Smooth muscle cell of the brain vasculature (primary cell): ENCODE results near the gene ZFP62.
"Not testable (repeated sequence)": the region's sequence is repeated elsewhere in the genome, so short reads cannot be mapped to it uniquely, and the experiment has no call there.

Source experiments
- DNase-seq: peaks from one replicate; pipeline ENCODE4 v3.0.0-alpha.2; 2012; ENCODE audit warnings: low read depth, low spot score

ZFP62 gene

DNA sequence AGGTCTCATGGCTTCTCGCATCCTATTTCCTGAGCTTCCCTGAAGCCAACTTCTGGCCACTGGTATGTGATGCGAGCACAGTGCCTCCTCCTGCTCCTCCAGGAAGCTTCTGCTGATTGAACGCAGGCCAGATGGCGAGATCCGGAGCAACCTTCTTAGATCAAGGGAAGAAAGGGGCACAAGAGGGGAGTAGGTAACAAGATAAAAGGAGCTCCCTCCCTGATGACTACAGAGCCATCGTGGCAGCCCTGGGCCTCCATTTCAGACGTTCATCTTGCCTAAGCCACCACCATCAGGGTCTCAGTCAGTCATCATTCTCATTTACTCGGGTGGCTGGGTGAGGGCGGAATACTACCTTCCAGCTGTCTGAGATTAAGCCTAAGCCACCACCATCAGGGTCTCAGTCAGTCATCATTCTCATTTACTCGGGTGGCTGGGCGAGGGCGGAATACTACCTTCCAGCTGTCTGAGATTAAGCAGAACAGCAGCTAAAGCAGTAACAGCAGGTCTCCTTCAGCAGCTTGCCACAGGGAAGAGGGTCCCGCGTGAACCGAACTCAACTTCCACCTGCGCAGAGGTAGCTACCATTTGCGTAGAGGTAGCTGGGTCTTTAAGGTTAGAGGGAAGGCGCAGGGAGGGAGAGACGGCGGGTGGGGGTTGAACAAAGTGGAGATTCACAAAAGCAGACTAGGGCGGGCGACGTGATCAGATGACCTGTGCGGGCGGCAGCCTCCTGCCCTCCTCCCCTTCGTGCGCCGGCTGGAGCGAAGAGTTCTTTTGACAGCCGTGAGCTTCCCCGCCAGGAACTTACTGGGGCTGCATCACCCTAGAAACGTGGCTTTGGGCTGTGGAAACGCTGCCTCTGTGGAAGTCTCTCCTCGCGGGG lies 30.6 kb downstream of the ZFP62 start:
- DNase-seq, result no peak

DNA sequence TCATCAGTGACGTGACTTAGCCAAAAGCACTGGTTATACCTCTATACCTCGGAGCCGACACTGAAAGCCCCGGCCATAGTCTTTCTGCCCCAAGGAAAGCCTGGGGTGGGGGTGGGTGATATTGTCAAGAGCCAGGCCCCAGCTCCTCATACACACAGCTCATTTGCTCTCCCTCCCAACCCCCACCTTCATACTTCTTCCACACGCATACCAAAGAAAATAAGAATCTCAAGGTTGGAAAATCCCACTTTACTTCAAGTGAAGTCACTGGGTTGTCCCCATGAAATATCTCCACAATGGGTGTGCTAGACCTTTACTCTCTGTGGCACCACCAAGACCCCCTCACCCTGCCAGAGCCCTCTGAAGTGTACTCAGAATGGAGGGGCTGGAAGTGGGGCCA lies 31.4 kb downstream of the ZFP62 start:
- no peak for DNase-seq

DNA sequence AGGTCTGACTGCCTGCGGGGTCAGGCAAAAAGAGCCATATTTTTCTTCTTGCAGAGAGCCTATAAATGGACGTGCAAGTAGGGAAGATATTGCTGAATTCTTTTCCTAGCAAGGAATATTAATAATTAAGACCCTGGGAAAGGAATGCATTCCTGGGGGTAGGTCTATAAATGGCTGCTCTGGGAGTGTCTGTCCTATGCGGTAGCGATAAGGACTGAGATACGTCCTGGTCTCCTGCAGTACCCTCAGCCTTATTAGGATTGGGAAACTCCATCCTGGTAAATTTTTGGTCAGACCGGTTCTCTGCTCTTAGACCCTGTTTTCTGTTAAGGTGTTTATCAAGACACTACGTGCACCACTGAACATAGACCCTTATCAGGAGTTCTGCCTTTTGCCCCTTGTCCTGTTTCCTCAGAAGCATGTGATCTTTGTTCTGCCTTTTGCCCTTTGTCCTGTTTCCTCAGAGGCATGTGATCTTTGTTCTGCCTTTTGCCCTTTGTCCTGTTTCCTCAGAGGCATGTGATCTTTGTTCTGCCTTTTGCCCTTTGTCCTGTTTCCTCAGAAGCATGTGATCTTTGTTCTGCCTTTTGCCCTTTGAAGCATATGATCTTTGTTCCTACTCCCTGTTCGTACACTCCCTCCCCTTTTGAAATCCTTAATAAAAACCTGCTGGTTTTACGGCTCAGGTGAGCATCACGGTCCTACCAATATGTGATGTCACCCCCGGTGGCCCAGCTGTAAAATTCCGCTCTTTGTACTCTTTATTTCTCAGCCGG lies 32.1 kb downstream of the ZFP62 start:
- not testable (repeated sequence) for DNase-seq

DNA sequence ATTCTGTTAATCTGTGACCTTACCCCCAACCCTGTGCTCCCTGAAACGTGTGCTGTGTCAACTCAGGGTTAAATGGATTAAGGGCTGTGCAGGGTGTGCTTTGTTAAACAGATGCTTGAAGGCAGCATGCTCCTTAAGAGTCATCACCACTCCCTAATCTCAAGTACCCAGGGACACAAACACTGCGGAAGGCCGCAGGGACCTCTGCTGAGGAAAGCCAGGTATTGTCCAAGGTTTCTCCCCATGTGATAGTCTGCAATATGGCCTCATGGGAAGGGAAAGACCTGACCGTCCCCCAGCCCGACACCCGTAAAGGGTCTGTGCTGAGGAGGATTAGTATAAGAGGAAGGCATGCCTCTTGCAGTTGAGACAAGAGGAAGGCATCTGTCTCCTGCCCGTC lies 33.7 kb downstream of the ZFP62 start:
- DNase-seq, result not testable (repeated sequence)

DNA sequence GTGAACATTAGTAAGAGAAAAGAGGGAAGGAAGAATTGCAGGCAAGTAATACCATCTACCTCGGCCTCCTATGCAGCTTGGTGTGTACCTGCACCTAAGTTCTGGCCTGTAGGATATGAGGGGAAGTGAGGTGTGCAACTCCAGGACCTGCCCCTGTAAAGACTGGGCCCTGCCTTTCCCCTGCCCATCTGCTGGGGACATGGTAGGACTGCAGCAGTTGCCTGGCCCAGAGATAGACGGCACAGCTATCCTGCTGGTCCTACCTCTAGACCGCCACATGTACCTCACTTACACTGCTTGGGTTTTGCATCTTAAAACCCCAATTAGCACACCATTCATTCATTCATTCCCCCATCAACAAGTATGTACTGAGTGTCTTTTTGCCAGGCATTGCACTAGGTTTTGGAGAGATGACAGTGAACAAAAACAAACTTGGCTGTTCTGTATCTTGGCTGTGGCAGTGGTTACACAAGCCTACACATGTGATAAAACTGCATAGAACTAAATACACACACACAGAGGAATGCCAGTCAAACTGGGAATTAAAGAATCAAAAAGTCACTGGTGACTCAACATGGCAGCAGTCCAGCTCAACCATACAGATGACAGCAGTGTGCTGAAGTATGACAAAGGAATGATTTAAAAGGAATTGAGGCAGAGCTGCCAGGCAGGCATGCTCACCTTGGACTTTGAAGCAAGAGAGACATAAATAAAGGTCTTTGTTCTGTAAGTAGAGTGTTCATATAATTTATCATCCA lies 35.1 kb downstream of the ZFP62 start:
- DNase-seq, result no peak

DNA sequence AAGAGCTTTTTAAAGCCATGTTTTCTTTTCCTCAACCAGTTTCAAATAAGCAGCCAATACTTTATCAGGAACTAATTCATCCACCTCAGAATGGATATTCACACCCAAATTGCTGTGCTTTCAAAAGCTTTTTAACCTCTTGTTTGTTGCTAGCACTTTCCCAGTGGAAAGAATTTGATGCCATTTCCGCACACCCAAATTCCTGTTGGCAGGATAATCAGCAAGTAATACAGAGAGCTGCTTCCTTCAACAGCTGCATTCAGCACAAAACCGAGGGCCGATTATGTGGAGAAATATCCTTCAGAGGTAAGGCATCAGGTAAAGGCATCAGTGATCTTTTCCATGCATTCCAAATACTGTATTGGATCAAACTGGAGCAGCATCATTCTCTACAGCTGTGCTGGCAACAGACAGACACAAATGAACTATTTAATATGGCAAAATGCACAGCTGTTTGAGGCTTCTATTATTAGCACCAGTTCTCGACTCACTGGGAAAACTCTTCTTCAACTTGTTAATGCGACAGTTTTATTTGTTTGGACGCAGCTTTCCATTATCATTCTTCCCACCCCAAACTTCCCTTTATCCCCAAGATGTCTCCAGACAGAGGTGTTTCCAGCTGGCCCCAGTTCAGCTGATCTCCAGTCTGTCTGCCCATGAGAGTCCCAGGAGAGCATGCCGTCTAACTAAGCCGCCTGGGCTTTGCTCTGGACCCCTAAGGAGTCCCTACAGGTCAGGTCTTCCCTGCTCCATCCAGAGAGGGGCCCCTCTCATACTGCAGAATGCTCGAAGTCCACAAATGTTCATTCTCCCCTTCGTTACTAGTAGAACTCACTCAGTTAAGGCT lies 36.2 kb downstream of the ZFP62 start:
- DNase-seq, result no peak

DNA sequence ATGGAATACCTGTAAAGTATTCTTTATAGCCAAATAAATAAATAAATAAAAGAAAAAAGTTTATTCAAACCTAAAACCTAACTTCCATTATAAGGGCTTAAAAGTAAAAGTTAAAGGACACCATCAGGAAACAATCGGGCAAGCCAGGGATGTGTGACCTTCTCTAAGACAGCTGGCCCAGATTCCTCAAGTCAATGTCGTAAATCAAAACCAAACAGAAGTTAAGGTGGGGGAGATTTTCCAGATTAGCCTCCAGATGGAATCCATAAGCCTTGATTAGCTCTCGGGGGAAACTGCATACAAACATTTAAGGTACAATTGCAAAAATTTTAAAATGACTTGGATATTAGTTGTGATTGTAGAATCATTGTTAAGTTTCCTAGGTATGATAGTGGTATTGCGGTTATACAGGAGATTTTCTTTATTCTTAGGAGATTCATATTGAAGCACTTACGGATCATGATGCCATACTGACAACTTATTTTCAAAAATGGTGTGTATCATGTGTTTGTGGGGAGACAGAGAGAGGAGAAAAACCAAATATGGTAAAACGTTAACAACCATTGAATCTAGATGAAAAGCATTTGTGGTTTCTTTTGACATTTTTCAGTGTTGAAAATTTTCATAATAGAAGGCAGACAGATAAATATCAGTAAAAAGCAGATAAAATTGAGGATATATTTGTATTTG lies 37.0 kb downstream of the ZFP62 start:
- no peak for DNase-seq

DNA sequence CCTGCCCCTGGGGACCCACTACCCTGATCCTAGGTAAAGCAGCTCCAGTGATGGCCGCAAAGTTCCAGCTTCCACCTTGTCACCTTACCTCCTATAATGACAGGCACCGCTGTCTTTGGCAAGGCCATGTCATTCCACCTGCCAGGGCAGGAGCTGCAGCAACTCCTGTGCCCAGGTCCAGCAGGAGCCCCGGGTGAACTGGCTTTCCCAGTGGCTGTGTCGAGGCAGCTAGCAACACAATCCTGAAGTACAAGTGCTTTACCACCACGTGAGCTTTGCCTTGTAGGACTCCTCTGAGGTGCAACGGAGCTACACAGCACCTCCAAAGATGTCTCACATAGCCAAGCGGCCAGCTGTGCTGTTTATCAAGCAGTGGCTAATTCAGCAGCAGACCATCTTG lies 37.7 kb downstream of the ZFP62 start:
- DNase-seq, result no peak

DNA sequence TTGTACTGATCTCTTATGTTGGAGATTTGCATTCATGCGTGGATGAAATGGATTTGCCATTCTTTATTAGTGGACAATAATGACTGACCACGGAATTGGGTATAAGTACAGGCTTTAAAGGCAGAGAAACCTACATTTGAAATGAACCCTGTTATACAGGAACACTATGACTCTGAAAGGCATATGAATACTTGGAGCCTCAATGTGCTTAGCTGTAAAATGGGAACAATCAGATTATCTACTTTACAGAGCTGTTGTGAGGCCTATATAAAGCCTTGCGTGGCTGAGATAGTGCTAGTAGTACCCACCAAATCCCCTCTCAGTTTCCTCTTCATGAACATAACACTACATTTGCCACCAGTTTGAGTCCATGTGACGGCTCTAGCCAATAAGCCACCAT lies 39.5 kb downstream of the ZFP62 start:
- no peak for DNase-seq

DNA sequence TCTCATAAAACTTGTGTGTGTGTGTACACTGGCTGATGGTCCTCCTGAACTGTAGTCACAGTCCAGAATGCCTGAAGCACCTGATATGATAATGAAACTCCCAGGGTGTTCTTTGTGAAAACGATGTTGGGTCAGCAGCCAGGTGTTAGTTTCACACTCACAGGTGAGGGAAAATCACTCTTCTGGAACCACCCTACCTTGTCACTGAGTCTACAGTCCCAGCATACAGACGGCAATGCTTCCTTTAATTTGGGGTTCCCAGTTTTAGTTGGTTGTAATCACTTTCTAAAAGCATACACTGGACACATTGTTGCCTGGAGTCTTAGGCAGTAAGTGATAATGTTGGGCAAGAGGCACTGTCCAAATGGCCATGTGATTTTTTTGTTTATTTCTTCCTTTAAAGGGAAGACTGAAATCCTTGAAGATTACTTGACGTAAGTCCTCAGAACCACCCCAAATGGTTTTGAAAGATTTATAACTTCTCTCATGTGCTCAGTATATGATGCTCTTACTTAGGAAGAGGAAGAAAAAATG lies 40.2 kb downstream of the ZFP62 start:
- DNase-seq, result no peak

DNA sequence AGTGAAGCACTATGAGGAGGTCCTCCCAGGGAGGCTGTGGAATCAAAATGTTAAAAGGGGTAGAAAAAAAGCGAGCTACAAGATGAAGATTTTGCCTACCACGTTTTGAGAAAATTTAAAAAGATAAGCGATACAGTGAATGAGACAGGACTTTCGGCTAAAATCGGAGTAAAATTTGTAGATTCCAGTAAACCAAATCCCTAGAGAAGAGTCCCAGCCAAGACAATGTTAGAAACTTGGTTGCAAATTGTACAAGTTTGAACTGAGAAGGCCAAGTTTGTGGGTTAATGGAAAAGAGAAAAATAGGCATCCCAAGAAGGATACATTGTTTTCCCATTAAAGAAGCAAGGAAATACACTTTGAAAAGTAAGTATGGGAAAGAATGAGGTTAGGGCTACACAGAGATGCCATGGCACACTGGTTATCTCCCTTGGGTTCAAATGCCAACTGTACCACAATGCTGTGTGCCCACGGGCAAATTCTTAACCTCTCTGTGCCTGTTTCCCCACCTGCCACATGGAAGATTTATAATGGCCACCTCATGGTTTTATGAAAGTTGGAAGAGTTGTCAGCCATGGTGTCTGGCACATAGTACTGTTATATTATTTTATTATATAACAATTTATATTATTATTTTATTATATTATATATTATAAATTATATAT lies 42.3 kb downstream of the ZFP62 start:
- no peak for DNase-seq

DNA sequence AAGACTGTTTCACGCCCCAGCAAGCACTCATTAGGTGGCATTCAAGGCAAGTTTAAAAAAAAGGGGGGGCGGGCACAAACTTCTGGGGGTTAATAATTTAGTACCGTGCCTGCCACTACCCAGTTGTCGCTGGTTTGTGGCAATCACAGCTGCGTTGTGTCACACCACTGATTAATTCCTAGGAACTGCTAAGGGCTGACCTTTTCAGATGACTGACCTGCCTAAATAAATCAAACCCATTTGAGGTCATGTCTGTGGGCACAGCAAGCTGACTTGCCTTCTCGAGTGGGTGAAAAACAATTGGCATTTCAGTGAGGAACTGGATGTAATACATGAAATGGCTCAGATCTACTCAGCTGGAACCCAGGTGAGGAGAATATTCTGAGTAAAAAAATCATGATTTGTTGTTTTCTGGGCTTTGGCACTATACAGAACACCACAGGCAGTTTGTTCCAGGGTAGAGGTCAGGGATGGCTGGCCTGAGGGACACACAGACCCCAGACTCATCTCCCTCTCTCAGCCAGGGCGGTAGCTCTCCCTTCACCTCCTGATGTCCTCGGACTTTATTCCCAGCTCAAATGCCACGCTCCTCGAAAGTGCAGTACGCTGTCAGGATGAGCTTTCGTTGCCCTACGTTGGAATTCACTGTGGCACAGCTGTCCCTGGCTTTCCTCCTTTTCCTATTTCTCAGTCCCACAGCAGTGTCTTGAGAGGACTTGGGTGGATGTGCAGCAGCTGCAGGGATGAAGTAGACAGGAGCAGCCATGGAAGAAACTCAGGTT lies 43.0 kb downstream of the ZFP62 start:
- no peak for DNase-seq

DNA sequence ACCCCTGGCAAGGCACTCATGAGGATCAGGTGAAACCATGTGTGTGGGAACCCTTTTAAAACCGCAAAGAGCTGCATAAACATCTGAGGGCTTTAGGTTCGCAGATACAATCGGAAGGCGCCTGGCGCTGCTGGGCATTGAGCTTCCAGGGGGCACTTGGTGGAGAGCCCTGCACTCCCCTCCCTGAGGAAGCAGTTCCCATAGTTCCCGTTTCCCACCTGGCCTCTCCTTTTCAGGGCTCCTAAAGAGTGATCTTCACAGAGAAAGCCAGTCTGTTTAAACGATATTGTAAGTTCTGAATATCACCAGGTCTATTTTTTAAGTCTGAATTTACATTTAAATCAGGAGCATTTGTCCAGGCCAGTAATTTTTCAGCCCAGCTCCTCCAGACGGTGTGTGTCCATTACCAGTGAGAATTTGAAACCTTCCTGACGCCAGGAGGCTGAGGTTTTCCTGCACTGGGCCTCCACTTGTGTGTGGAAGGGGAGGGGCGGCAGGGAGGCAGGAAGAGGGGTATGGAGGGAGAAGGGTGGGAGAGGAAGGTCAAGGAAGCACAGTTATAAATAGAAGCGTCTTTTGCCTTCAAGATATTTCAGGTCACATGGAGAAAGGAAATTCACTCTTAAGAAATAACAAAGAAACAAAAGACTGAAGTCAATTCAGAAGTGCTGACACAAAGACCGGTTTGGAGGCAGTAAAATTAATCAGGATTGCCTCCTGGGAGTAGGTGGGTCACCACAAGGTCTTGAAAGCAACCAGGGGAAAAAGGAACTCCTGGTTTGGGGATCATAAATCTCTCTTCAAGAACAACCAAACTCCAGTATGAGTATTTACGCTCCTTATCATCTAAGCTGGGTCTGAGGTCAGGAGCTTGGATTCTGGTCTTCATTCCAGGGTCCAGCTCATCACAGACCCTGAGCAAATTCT lies 44.2 kb downstream of the ZFP62 start:
- no peak for DNase-seq

DNA sequence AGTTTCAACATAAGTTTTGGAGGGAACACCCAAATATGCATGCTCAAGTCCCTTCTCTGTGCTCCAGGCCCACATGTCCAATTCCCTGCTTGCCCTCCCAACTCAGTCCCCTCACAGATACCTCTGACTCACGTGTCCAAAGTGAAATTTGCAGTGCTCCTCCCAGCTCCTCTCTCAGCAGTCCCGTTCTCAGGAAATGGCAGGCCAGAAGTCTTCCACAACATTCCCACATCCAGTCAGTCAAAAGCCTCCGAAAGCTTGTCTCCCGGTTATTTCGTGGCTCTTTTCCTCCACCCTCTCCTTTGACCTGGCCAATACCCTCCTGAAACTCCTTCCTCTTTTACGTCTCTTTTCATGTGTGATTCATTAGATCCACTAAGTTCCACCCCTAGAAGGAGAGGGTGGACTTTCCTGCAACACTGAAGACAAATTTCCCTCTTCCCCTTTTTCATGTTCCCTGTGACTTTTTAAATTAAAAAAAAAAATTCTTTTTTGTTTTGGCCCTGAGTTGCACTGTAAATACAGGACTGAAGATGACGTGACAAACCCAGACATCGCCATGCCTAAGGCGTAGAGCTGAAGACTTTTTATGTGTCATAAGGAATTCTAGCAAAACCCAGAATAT lies 45.7 kb downstream of the ZFP62 start:
- DNase-seq, result no peak

DNA sequence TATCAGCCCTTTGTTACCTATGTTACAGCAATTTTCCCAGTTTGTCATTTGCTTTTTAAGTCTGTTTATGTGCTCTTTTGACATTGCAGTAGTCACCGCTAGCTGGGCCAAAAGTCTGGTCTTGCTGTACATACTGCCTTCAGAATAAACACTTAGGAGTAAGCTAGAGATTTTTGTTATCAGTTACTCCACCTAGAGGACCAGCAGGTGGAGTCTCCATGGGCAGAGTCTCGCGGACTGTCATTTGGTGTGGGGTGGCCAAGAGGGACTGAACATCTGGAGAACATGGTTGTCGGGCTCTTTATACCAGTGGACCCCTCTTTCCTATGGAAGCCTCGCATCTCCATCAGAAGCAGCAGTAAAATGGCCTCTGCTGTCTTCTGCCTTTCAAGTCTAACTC lies 47.7 kb downstream of the ZFP62 start:
- DNase-seq, result no peak

DNA sequence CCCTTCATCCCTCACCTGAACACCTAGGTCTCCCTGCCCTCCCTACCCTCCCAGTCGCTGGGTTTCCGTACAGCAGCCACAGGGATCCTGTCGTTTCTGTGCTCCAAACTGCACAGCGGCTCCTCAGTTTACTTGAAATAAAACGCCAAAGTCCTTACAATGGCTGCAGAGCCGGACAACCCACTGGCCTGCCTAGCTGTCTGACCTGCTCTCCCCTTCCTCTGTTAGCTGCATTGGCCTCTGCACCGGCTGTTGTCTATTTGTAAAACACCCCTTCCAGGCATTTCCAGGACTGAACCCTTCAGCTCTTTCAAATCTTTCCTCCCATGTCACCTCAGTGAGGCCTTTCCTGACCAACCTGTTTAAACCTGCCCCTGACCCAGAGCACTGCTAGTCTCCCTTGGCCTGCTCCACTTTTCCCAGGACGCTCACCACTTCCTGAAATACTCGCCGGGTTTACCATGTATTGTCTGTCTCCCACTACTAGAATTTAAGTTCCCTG lies 49.4 kb downstream of the ZFP62 start:
- DNase-seq, result no peak

DNA sequence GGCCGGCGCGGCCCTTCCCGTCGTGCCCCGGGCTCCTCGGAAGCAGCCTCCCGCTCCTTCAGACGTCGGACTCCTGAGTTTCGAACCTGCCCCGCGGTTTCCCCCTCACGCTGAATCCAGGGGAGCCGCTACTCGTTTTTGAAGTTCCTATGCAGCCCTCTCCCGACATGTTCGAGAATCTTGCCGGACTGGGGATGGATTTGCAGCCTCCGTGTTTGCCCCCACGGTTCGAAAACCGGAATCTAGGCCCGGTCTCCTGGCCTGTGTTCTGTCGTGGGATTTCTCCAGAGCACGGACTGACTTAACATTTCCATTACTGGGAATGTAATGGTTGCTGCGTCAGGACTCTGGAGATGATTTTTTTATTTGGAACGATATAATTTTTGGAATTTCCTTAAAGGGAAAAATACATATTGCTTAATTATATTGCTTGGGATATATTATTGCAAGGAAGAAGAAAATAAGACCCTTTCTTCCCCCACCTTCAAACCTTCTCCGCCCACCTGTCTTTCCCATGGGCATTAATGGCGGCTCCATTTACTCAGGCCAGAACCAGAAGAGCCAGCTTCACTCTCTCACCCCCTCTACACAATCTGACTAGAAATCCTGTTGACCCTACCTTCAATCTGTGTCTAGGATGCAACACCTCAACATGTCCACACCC lies 50.0 kb downstream of the ZFP62 start:
- no peak for DNase-seq
